Adrenal gland (tissue), 12 donors: ENCODE results near the gene HNF1A. TPM values are rescaled to one million over a fixed set of nuclear protein-coding genes. Genes with fewer than 3 reads are reported as not detected.

Experiments used
- DNase-seq, 7 donors: peaks; one replicate each; pipeline ENCODE4 v3.0.0-alpha.2; 2019 to 2020
- H3K27ac ChIP-seq, 5 donors: fragments of 200-600 bp; sonication (generic) in 4 of 5; 1 replicate in 3 of 5; 2 replicates in 2 of 5; pipeline versions ENCODE4 v1.5.1 to v1.8.0; 2016 to 2020; ENCODE audit warnings: mild to moderate bottlenecking in 1 of 5
- H3K27me3 ChIP-seq: fragments of 200-600 bp; 2 replicates; pipeline ENCODE4 v1.8.0; 2021
- H3K36me3 ChIP-seq, 2 donors: fragments of 200-600 bp; replicated peaks in 1 of 2; 1 replicate in 1 of 2; 2 replicates in 1 of 2; pipeline versions ENCODE4 v1.5.1 to v1.8.0; 2018 to 2022
- H3K4me1 ChIP-seq, 2 donors: fragments of 200-600 bp; replicated peaks in 1 of 2; 1 replicate in 1 of 2; 2 replicates in 1 of 2; pipeline versions ENCODE4 v1.5.1 to v1.8.0; 2018 to 2021
- H3K4me3 ChIP-seq, 4 donors: fragments of 200-600 bp; sonication (generic) in 3 of 4; one replicate each; pipeline ENCODE4 v1.5.1; 2016 to 2018
- H3K9me3 ChIP-seq, 3 donors: fragments of 200-600 bp; sonication (generic) in 1 of 3; replicated peaks in 1 of 3; 1 replicate in 2 of 3; 2 replicates in 1 of 3; pipeline versions ENCODE4 v1.5.1 to v1.8.0; 2016 to 2021
- POLR2A ChIP-seq, 2 donors: fragments of 450-650 bp; IDR thresholded peaks; one replicate each; pipeline ENCODE4 v1.6.1; 2017; ENCODE audit warnings: antibody characterized with exemption in 2 of 2, mild to moderate bottlenecking in 2 of 2, moderate library complexity in 1 of 2
- WGBS, 4 donors: extraction: QIAGEN DNeasy Blood & Tissue Kit in 2 of 4; methylation state at CpG; one replicate each; pipeline versions ENCODE4 v1.1.5 to v1.1.7; 2013 to 2017; 5-methylcytosine and 5-hydroxymethylcytosine counted together
- intact Hi-C, 2 donors: fragments of 100-400 bp; cut with DNase I; formaldehyde crosslinking; loops; one replicate each; pipeline versions ENCODE4 v1.14.1 to v1.15.0; 2022 to 2023
- polyA plus RNA-seq, 3 donors: library from polyadenylated mRNA; stranded (reverse); fragments of 200-250 nt in 2 of 3; fragments of 350-450 nt in 1 of 3; fragmentation: Illumina TruSeq in 1 of 3; extraction: RNeasy Lipid Tissue Mini Kit (QIAGEN cat#74804) in 1 of 3; gene quantifications; one replicate each; pipeline ENCODE4 v1.2.3, GENCODE V29; 2013 to 2014
- total RNA-seq, 9 donors: library from RNA; depleted of rRNA in 4 of 9; stranded (reverse); fragments of >200 nt in 4 of 9; fragments of 120-200 nt in 1 of 9; fragmentation: NEBNext Ultra II Directional in 1 of 9; extraction: Animal tissue kit (Norgen Biotek cat#: 25700) in 1 of 9; gene quantifications; one replicate each; pipeline versions ENCODE4 v1.1.0 to v1.2.4, GENCODE V29; 2013 to 2023
- TF ChIP-seq, protein P1 (sequence below), 6 experiments: fragments of 450-650 bp in 4 of 6; fragments of 200-600 bp in 2 of 6; sonication (generic) in 1 of 6; IDR thresholded peaks; 1 replicate in 5 of 6; 2 replicates in 1 of 6; pipeline versions ENCODE4 v1.5.1 to v1.8.0; 2016 to 2021; ENCODE audit warnings: antibody characterized with exemption in 6 of 6, mild to moderate bottlenecking in 2 of 6, moderate library complexity in 1 of 6
- donor health status: healthy with polysubstance abuse.
- donor health status: Bipolar disorder and iron deficiency.
- donor health status: DM: yes; HTN: yes; CAD: no.
- donor health status: DM: no; HTN: no; CAD: no.
- donor health status: DM: no; HTN: no; CAD: no.
- donor health status: DM: yes; HTN: yes; CAD: no.

Gene HNF1A
- total and polyA plus RNA-seq, 12 donors = 0.03 to 0.08 TPM; not detected in 10

DNA sequence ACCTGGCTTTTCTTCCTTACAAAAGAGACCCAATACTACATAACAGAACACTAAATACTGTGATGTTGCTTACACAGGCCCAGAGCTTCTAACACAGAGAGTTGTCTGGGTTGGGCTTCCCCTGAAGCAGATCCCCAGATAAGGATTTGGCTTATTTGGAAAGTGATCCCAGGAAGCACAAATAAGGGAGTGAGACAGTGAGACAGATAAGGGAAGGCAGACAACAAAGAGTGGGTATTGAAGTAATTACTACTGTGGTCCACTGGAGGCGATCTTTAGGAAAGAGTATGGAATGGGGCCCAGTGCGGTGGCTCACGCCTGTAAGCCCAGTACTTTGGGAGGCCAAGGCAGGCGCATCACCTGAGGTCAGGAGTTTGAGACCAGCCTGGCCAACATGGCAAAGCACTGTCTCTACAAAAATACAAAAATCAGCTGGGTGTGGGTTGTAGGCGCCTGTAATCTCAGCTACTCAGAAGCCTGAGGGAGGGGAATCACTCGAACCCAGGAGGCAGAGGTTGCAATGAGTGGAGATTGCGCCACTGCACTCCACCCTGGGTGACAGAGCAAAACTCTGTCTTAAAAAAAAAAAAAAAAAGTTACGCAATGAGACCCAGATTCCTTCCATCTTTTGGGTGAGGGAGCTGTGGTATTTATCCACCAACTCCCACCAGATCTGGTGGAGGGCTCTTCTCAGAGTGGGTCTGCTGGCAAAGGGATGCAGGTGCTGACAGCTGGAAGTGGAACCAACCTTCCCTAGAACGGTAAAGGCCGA, 48.1 kb downstream of the HNF1A start:
- H3K27me3 ChIP-seq = no peaks in the 10 kb centered on the region
- no peak for TF ChIP-seq POLR2A (IDR thresholded peaks at IDR 0.05)
- TF ChIP-seq, protein P1, sequence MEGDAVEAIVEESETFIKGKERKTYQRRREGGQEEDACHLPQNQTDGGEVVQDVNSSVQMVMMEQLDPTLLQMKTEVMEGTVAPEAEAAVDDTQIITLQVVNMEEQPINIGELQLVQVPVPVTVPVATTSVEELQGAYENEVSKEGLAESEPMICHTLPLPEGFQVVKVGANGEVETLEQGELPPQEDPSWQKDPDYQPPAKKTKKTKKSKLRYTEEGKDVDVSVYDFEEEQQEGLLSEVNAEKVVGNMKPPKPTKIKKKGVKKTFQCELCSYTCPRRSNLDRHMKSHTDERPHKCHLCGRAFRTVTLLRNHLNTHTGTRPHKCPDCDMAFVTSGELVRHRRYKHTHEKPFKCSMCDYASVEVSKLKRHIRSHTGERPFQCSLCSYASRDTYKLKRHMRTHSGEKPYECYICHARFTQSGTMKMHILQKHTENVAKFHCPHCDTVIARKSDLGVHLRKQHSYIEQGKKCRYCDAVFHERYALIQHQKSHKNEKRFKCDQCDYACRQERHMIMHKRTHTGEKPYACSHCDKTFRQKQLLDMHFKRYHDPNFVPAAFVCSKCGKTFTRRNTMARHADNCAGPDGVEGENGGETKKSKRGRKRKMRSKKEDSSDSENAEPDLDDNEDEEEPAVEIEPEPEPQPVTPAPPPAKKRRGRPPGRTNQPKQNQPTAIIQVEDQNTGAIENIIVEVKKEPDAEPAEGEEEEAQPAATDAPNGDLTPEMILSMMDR (IDR thresholded peaks at IDR 0.05) = no peak
- DNase-seq = no peak
- no peaks in the 10 kb centered on the region for H3K36me3 ChIP-seq
- H3K4me1 ChIP-seq = no peaks in the 10 kb centered on the region
- intact Hi-C loops = no loop called here
- no peaks in the 10 kb centered on the region for H3K9me3 ChIP-seq
- 82 to 92% (median 86%) methylated on average over 10 of the region's 10 CpGs for WGBS, 4 donors
- no peak overlapping the region for H3K27ac ChIP-seq
- H3K4me3 ChIP-seq = no peak overlapping the region

DNA sequence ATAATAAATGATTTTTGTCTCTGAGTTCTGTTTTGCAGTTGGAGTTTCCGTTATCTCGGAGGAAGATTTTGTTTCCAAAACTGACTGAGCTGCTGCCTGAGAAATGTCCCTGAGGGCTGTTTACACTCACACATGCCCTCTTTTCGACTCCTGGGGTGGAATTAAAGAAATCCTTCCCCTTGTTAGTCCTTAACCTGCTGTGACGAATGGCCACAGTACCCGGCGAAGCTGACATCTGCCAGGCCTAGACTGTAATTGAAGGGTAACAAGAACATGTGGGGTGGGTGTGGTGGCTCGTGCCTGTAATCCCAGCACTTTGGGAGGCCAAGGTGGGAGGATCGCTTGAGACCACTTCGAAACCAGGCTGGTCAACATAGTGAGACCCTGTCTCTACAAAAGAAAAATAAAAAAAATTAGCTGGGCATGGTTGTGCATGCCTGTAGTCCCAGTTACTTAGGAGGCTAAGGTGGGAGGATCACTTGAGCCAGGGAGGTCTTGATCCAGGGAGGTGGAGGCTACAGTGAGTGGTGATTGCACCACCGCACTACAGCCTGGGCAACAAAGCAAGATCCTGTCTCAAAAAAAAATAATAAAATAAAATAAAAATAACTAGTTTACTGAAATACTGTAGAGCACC, 52.4 kb downstream of the HNF1A start:
- intact Hi-C loops = no loop called here
- H3K4me1 ChIP-seq = no peaks in the 10 kb centered on the region
- no peak overlapping the region for H3K4me3 ChIP-seq
- no peaks in the 10 kb centered on the region for H3K27me3 ChIP-seq
- H3K9me3 ChIP-seq = no peaks in the 10 kb centered on the region
- no peak overlapping the region for H3K27ac ChIP-seq
- WGBS, 4 donors = 61 to 80% (median 70%) methylated on average over 10 of the region's 10 CpGs
- no peaks in the 10 kb centered on the region for H3K36me3 ChIP-seq
- DNase-seq = no peak
- TF ChIP-seq, protein P1 (IDR thresholded peaks at IDR 0.05) = no peak
- TF ChIP-seq POLR2A (IDR thresholded peaks at IDR 0.05) = no peak

DNA sequence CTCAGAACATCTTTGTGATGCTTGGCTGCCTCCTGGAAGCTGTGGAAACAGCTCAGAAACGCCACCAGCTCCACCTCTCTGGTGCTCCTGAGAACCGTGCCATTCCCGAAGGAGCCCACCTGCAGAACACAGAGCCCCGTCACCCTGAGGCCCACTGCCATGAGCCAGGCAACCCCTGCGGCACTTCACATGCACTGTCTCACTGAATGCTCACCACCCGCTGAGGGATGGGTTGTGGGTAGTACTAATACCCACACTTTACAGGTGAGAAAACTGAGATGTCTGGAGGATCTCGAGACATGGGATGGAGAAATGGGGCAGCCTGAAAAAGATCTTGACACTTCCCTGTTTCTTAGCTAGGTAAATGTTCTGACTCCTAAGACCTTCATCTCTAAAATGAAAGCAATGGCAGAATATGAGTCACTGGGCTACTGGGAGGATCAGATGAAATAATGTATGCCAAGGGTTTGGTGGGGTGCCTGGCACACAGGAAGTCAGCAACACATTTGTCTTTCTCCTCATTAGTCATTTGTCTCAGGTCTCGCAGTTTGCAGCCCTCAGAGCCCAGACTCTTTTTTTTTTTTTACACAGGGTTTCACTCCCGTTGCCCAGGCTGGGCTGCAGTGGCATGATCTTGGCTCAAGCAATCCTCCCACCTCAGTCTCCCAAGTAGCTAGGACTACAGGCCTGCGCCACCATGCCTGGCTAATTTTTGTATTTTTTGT, 55.4 kb downstream of the HNF1A start:
- Histone ChIP-seq H3K27me3 (no peaks in the 10 kb centered on the region), H3K36me3 (no peaks in the 10 kb centered on the region), H3K27ac (no peak overlapping the region), H3K9me3 (no peaks in the 10 kb centered on the region), H3K4me3 (no peak overlapping the region), H3K4me1 (peaks cover 0 to 5% of the 10 kb centered on the region in 2 donors)
- DNase-seq = peak in 5 of 7 donors; percentile 29 to 49 (median 42)
- 64 to 78% (median 74%) methylated on average over 7 to 10 of the region's 10 CpGs for WGBS, 4 donors
- TF ChIP-seq, protein P1 (IDR thresholded peaks at IDR 0.05) = no peak
- no peak for TF ChIP-seq POLR2A (IDR thresholded peaks at IDR 0.05)
- intact Hi-C loops = no loop called here

DNA sequence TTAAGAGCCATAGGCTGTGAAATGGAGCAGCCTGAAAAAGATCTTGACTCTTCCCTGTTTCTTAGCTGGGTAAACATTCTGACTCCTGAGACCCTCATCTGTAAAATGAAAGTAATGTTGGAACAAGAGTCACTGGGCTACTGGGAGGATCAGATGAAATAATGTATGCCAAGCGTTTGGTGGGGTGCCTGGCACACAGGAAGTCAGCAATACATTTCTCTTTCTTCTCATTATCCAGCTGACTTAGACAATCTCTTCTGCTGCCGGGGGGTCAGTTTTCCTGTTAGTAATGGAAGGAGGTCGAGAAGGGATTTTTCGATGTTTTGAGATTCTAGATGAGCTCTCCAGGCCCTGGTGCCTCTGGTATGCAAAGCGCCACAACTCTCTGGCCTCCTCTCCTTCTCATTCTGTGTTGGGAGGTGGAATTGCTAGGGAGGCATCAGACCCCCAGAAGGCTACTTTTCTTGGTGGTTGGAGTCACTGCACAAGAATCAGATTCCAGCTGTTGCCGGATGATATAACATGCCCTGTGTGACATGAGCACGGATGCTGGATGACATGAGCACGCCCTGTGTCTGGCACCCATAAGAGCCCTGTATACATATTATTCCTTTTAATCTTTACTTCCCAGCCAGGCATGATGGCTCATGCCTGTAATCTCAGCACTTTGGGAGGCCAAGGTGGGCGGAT, 56.4 kb downstream of the HNF1A start:
- Histone ChIP-seq H3K36me3 (no peaks in the 10 kb centered on the region), H3K4me3 (no peak overlapping the region), H3K27me3 (no peaks in the 10 kb centered on the region), H3K4me1 (peaks cover 0 to 6% of the 10 kb centered on the region in 2 donors), H3K27ac (no peak overlapping the region), H3K9me3 (no peaks in the 10 kb centered on the region)
- DNase-seq = no peak
- intact Hi-C loops = no loop called here
- 80 to 89% (median 86%) methylated on average over 7 to 9 of the region's 9 CpGs for WGBS, 4 donors
- TF ChIP-seq, protein P1 (IDR thresholded peaks at IDR 0.05) = no peak
- no peak for TF ChIP-seq POLR2A (IDR thresholded peaks at IDR 0.05)
